ENCODE data around the gene PRSS56. TPM values are rescaled to one million over a fixed set of nuclear protein-coding genes. Genes with fewer than 3 reads are reported as not detected.
A peak's percentile ranks its signal among the peaks of the same experiment; 100 is the strongest.

The PRSS56 gene
- total and polyA plus RNA-seq, 9 donors: 0.27 to 0.35 TPM; not detected in 7

GRCh38 chr2:232544674-232545073 is 24.5 kb downstream of the PRSS56 start:
- intact Hi-C loops (cut with DNase I): no loop called here
- H3K4me1 ChIP-seq (ENCODE audit: insufficient read depth): no peaks in the 10 kb centered on the region
- H3K36me3 ChIP-seq: no peaks in the 10 kb centered on the region
- H3K9me3 ChIP-seq: no peaks in the 10 kb centered on the region
- 93 to 95% (median 94%) methylated on average over 6 of the region's 6 CpGs for WGBS, 3 donors
- H3K27me3 ChIP-seq: no peaks in the 10 kb centered on the region
- no peak for DNase-seq
- H3K27ac ChIP-seq: no peak overlapping the region
- TF ChIP-seq POLR2A (IDR thresholded peaks at IDR 0.05): no peak
- H3K4me3 ChIP-seq: no peak overlapping the region

GRCh38 chr2:232545511-232546375 is 25.6 kb downstream of the PRSS56 start:
- Histone ChIP-seq H3K27ac (no peak overlapping the region), H3K4me3 (no peak overlapping the region), H3K4me1 (ENCODE audit: insufficient read depth) (no peaks in the 10 kb centered on the region), H3K36me3 (no peaks in the 10 kb centered on the region), H3K9me3 (no peaks in the 10 kb centered on the region), H3K27me3 (no peaks in the 10 kb centered on the region)
- DNase-seq: no peak
- WGBS, 3 donors: 89 to 94% (median 92%) methylated on average over 17 of the region's 17 CpGs
- intact Hi-C loops (cut with DNase I): no loop called here
- no peak for TF ChIP-seq CTCF (IDR thresholded peaks at IDR 0.05)
- TF ChIP-seq EP300 (IDR thresholded peaks at IDR 0.05): no peak

GRCh38 chr2:232547991-232548390 is 27.8 kb downstream of the PRSS56 start:
- Histone ChIP-seq H3K4me3 (no peak overlapping the region), H3K9me3 (no peaks in the 10 kb centered on the region), H3K27me3 (no peaks in the 10 kb centered on the region), H3K4me1 (ENCODE audit: insufficient read depth) (peaks cover 2% of the 10 kb centered on the region), H3K27ac (no peak overlapping the region), H3K36me3 (no peaks in the 10 kb centered on the region)
- intact Hi-C loops (cut with DNase I): no loop called here
- no peak for TF ChIP-seq CTCF (IDR thresholded peaks at IDR 0.05)
- 94 to 99% (median 98%) methylated on average over 6 of the region's 6 CpGs for WGBS, 3 donors
- no peak for DNase-seq

GRCh38 chr2:232549655-232550353 is 29.6 kb downstream of the PRSS56 start:
- Histone ChIP-seq H3K4me3 (peak overlapping the region; percentile 99), H3K9me3 (no peaks in the 10 kb centered on the region), H3K27ac (peak overlapping the region; percentile 48 to 82), H3K4me1 (ENCODE audit: insufficient read depth) (peaks cover 2% of the 10 kb centered on the region), H3K27me3 (no peaks in the 10 kb centered on the region), H3K36me3 (no peaks in the 10 kb centered on the region)
- intact Hi-C loops (cut with DNase I): no loop called here
- no peak for DNase-seq
- WGBS, 3 donors: 37 to 41% (median 39%) methylated on average over 21 of the region's 21 CpGs
- TF ChIP-seq CTCF (IDR thresholded peaks at IDR 0.05): no peak
- TF ChIP-seq EP300 (IDR thresholded peaks at IDR 0.05): no peak
- TF ChIP-seq POLR2A (IDR thresholded peaks at IDR 0.05): no peak

Measured in ovary (tissue), 9 donors.